ENCODE results near the gene FBXW4.
"Not testable (repeated sequence)": the region's sequence is repeated elsewhere in the genome, so short reads cannot be mapped to it uniquely, and the experiment has no call there.

FBXW4 gene

GRCh38 chr10:101612872-101613271 lies 82.1 kb downstream of the FBXW4 start:
- CTCF ChIA-PET = interaction anchor here (1.1 kb wide), 1 partner anchor 168 kb away, joined by 4 read pairs; no protein-coding TSS in a partner anchor
- Mint-ChIP-seq H3K27me3 (no peaks in the 10 kb centered on the region), H3K4me3 (no peak overlapping the region), H3K36me3 (peaks cover 16% of the 10 kb centered on the region), H3K27ac (no peak overlapping the region), H3K9me3 (no peaks in the 10 kb centered on the region), H3K4me1 (peaks cover 12% of the 10 kb centered on the region)
- no peak for DNase-seq

- peaks cover 16% of the 10 kb centered on the region for H3K36me3 Mint-ChIP-seq
- H3K27ac Mint-ChIP-seq = no peak overlapping the region
- CTCF ChIA-PET = interaction anchor here (1.1 to 1.9 kb wide), 2 partner anchors 9 to 169 kb away, joined by 4 to 8 read pairs; no protein-coding TSS in a partner anchor
These were observed 82.9 kb downstream of the FBXW4 start for GRCh38 chr10:101612086-101612485.

DNA sequence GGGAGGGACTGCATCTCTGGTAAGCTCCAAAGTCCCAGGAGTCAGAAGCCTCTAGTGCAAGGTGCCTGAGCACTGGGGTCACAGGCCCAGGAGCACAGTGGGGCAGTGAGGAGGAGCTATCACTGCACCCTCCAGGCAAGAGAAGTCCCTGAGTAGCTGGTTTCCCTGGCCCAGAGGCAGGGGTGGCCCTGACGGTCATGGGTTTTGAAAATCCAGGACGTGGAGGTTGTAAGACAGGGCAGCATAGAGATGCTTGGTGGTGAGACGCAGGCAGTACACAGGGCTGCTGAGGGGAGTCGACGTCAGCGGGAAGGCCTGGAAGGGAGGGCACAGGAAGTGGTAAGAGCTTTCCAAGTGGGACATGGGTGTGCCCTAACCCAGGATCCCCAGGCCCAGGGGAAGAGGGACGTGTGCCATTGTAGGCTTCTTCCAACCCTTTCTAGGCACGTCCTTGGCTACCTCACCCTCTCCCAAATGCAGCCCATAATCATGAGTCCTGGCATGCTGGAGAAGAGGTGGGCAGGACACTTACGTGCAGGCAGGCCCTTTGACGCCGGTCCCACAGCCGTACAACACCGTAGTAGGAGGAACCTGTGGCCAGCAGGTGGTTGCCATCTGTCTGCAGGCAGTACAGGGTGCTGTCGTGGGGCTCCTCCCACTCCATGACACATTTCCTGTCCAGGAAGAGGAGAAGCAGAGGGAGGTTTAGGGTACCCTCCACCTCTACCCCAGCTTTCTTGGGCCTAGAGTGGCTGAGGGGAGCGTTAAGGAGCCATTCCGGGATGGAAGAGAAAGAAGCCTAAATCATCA lies 83.7 kb downstream of the FBXW4 start:
- CTCF ChIA-PET = interaction anchor here (1.9 kb wide), 1 partner anchor 9 kb away, joined by 8 read pairs; no protein-coding TSS in a partner anchor

More at GRCh38 chr10:101612086-101612485, 82.9 kb downstream of the FBXW4 start:
- Mint-ChIP-seq H3K4me1 (peaks cover 12% of the 10 kb centered on the region), H3K9me3 (no peaks in the 10 kb centered on the region), H3K4me3 (no peak overlapping the region), H3K27me3 (no peaks in the 10 kb centered on the region)
- no peak for DNase-seq

DNA sequence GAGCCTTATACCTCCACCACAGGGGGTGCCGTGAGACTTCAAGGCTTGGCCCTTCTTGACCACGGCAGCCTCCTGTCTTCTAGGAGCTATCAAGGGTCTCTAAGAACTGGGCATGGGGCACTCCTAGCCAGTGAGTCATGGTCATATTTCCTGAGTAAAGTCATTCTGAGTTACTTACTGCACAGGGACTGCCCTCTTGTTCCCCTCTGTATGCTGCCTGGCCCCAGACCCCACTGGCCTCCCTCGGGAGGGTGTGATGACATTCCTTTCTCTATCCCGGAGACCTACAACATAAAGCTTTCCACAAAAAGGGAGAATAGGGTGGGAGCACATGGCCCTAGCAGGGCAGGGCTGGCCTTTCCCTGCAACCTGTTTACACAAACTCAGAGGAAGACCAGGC lies 85.5 kb downstream of the FBXW4 start:
- peaks cover 12% of the 10 kb centered on the region for H3K4me1 Mint-ChIP-seq
- CTCF ChIA-PET = no interaction called here
- DNase-seq = no peak

More for the DNA sequence above, 83.7 kb downstream of the FBXW4 start:
- DNase-seq = peak; percentile 39
- Mint-ChIP-seq H3K9me3 (no peaks in the 10 kb centered on the region), H3K4me3 (no peak overlapping the region), H3K4me1 (peaks cover 12% of the 10 kb centered on the region), H3K27ac (peak overlapping the region; percentile 56), H3K36me3 (peaks cover 15% of the 10 kb centered on the region), H3K27me3 (no peaks in the 10 kb centered on the region)

GRCh38 chr10:101607124-101607523 lies 87.8 kb downstream of the FBXW4 start:
- Mint-ChIP-seq H3K4me1 (peaks cover 12% of the 10 kb centered on the region), H3K27ac (no peak overlapping the region), H3K36me3 (peaks cover 15% of the 10 kb centered on the region), H3K9me3 (no peaks in the 10 kb centered on the region), H3K27me3 (no peaks in the 10 kb centered on the region), H3K4me3 (no peak overlapping the region)
- CTCF ChIA-PET = interaction anchor here (0.6 to 10.7 kb wide), 2 partner anchors 175 to 196 kb away, joined by 4 to 192 read pairs; partner anchors contain the start of gene NPM3
- no peak for DNase-seq

More for the DNA sequence above, 85.5 kb downstream of the FBXW4 start:
- no peak overlapping the region for H3K27ac Mint-ChIP-seq
- no peaks in the 10 kb centered on the region for H3K9me3 Mint-ChIP-seq
- no peak overlapping the region for H3K4me3 Mint-ChIP-seq
- H3K36me3 Mint-ChIP-seq = peaks cover 15% of the 10 kb centered on the region
- H3K27me3 Mint-ChIP-seq = no peaks in the 10 kb centered on the region

- DNase-seq = peak; percentile 87
- peaks cover 2% of the 10 kb centered on the region for H3K36me3 Mint-ChIP-seq
- no peak overlapping the region for H3K4me3 Mint-ChIP-seq
- H3K27ac Mint-ChIP-seq = no peak overlapping the region
- CTCF ChIA-PET = interaction anchor here (0.7 to 10.7 kb wide), 22 partner anchors 8 to 512 kb away, joined by 3 to 192 read pairs (median 4); partner anchors contain the start of gene NPM3
- H3K4me1 Mint-ChIP-seq = no peaks in the 10 kb centered on the region
- H3K27me3 Mint-ChIP-seq = no peaks in the 10 kb centered on the region
- H3K9me3 Mint-ChIP-seq = no peaks in the 10 kb centered on the region
These were observed 92.1 kb downstream of the FBXW4 start for GRCh38 chr10:101602761-101603398.

- CTCF ChIA-PET = interaction anchor here (1.3 to 10.7 kb wide), 3 partner anchors 9 to 180 kb away, joined by 3 to 192 read pairs (median 8); partner anchors contain the start of gene NPM3
- Mint-ChIP-seq H3K9me3 (no peaks in the 10 kb centered on the region), H3K4me3 (no peak overlapping the region), H3K4me1 (no peaks in the 10 kb centered on the region), H3K27ac (no peak overlapping the region), H3K27me3 (no peaks in the 10 kb centered on the region), H3K36me3 (peaks cover 2% of the 10 kb centered on the region)
- peak; percentile 16 for DNase-seq
These were observed 93.4 kb downstream of the FBXW4 start for GRCh38 chr10:101601541-101601940.

- DNase-seq = no peak
- CTCF ChIA-PET = interaction anchor here (0.7 kb wide), 1 partner anchor 147 kb away, joined by 3 read pairs; no protein-coding TSS in a partner anchor
- Mint-ChIP-seq H3K27ac (no peak overlapping the region), H3K36me3 (no peaks in the 10 kb centered on the region), H3K27me3 (no peaks in the 10 kb centered on the region), H3K4me1 (no peaks in the 10 kb centered on the region), H3K9me3 (no peaks in the 10 kb centered on the region), H3K4me3 (no peak overlapping the region)
These were observed 97.7 kb downstream of the FBXW4 start for GRCh38 chr10:101597091-101597900.

DNA sequence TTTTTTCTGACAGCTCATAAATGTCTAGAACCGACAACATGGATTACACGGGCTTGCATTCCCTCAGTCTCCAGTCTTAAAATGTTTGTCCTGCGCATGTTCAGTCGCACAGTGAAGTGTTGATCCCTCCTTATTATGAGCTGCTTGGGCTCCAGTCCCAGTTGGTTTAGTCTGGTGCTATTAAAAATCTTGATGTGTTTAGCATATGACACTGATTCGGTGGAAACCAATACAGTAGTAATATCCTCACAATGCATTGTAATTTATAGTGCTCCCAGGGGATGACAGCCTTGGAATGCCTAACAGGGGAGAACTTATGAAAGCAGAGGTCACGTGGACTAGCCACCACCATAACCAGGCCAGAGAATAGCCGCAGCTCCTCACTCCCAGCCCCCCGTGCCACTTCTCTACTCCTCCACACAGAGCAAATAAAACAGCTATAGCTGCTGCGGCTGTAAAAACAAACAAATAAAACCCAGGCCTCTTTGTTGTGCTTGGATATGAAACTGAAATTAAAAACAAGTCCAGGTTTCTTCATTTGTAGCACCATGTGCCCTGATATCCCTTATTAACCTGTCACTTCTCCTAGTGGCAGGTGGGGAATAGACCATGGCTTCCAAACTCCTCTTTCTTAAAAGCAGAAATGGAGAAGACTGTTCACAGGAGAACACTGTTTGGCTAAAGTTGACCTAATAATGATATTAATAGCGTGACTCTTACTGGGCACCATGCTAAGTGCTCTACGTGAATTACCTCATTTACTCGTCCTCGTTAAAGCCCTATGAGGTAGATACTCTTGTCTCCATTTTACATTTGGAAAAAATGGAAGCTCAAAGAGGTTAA lies 99.2 kb downstream of the FBXW4 start:
- DNase-seq = no peak
- no peaks in the 10 kb centered on the region for H3K36me3 Mint-ChIP-seq
- no peaks in the 10 kb centered on the region for H3K4me1 Mint-ChIP-seq
- no peaks in the 10 kb centered on the region for H3K27me3 Mint-ChIP-seq
- no peak overlapping the region for H3K4me3 Mint-ChIP-seq
- no peaks in the 10 kb centered on the region for H3K9me3 Mint-ChIP-seq
- no peak overlapping the region for H3K27ac Mint-ChIP-seq
- CTCF ChIA-PET = interaction anchor here (0.7 to 2.4 kb wide), 3 partner anchors 26 to 185 kb away, joined by 3 to 8 read pairs (median 4); no protein-coding TSS in a partner anchor

DNA sequence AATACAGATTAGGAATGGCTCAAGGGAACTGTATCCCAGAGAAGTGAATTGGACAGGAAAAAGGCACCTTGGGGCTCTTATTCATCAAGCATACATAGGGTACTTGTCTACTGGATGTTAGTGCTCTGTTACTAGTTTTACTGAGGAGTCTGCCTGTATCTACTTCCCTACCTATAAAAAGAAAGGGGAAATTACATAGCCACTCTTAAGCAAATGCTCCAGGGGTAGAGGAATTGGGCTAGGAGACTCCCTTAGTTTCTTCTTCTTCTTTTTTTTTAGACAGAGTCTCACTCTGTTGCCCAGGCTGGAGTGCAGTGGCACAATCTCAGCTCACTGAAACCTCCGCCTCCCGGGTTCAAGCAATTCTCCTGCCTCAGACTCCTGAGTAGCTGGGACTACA lies 101.6 kb downstream of the FBXW4 start:
- H3K27ac Mint-ChIP-seq, DNase-seq: not testable (repeated sequence)

DNA sequence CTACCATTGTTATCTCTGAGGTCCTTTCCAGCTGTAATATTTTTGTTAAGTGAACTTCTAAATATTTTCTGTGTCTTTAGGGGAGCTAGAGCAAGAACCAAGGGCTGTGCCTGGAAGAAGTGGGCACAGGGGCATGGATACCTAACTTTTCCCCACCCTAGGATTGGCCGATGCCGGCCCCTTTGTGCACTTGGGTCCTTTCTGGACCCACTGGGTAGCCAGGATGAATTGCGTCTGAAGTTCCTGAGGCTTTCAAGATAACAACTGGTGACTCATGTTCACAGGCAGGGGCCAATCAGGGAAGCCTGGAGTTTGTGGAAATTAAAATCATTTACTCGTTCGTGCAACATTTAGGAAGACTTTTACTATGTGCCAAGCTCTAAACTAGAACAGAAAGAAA lies 106.1 kb downstream of the FBXW4 start:
- H3K27me3 Mint-ChIP-seq = no peaks in the 10 kb centered on the region
- no peaks in the 10 kb centered on the region for H3K9me3 Mint-ChIP-seq
- no peak for DNase-seq
- CTCF ChIA-PET = interaction anchor here (1.8 kb wide), 1 partner anchor 192 kb away, joined by 5 read pairs; no protein-coding TSS in a partner anchor
- H3K27ac Mint-ChIP-seq = no peak overlapping the region
- peaks cover 28% of the 10 kb centered on the region for H3K4me1 Mint-ChIP-seq
- peak overlapping the region; percentile 92 for H3K4me3 Mint-ChIP-seq
- H3K36me3 Mint-ChIP-seq = peaks cover 5% of the 10 kb centered on the region

More for the DNA sequence above, 101.6 kb downstream of the FBXW4 start:
- not testable (repeated sequence) for H3K4me3 Mint-ChIP-seq, H3K27me3 Mint-ChIP-seq, H3K9me3 Mint-ChIP-seq, H3K4me1 Mint-ChIP-seq, H3K36me3 Mint-ChIP-seq
- CTCF ChIA-PET = interaction anchor here (2.4 kb wide), 1 partner anchor 188 kb away, joined by 8 read pairs; no protein-coding TSS in a partner anchor

DNA sequence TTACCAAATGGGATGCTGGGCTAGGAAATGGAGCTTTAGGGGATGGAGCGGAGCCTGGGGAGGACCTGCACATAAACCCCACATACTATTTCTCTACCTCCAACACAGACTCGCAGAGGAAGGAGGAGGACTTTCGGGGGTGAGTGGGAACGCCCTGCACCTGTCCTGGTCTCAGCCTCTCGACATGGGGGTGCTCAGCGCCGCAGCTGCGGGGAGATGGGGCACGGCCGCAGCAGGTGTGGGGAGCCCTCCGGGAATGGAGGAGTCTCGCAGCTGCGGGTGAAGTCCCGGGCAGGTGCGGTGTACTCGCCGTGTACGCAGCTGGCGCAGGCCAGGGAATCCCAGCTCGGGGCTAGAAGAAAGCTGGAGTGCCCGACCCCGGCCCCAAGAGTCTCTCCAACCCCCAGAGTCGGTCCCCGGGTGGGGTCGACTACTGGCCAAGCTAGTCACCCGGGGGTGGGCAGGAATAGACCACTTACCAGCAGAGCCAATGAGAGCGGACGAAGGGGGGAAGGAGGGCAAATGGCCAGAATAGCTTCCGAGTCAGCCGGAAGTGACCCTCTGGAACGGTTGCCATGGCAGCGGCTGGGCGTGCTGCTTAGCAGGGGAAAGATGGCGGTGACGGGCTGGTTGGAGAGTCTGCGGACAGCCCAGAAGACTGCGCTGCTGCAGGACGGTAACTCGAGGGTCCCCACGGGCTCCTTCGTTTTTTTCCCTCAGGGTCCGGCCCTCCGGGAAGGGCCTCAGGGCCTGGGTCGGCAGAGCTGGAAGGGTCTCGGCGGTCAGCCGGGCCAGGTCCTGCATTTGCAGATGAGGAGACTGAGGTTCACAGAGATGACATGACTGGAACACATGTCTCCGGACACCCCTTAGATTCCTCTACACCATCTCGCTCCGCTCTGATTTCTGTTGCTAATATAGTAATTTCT lies 107.0 kb downstream of the FBXW4 start, which contains the start of the genes DPCD and POLL:
Gene DPCD (plus strand): TSS at position 597 of the 929 bp plus-strand sequence. CDS start 16 bp downstream, at position 613.
Gene POLL (minus strand): TSS at position 533 of the 929 bp plus-strand sequence. CDS start 897 bp downstream, outside the sequence.
- Mint-ChIP-seq H3K4me3 (peak within 1 kb of the TSS; percentile 92), H3K4me1 (peaks cover 28% of the 10 kb centered on the region), H3K9me3 (no peaks in the 10 kb centered on the region), H3K36me3 (peaks cover 8% of the 10 kb centered on the region), H3K27me3 (no peaks in the 10 kb centered on the region), H3K27ac (peak within 1 kb of the TSS; percentile 86)
- DNase-seq = peak; percentile 96
- CTCF ChIA-PET = interaction anchor here (0.8 to 1.8 kb wide), 2 partner anchors 121 to 193 kb away, joined by 3 to 5 read pairs; no protein-coding TSS in a partner anchor
